ENCODE data around the gene IFT43. TPM values are rescaled to one million over a fixed set of nuclear protein-coding genes. Genes with fewer than 3 reads are reported as not detected.

The IFT43 gene
- total RNA-seq, 1 donor from 2014 or later, result 36.9 TPM

GRCh38 chr14:76090616-76091391 is 105.2 kb downstream of the IFT43 start:
- no peak for TF ChIP-seq CTCF (conservative IDR thresholded peaks at IDR 0.05)
- no peaks in the 10 kb centered on the region for H3K36me3 Mint-ChIP-seq
- H3K4me1 Mint-ChIP-seq (ENCODE audit: unreplicated experiment), result peaks cover 22% of the 10 kb centered on the region
- no peaks in the 10 kb centered on the region for H3K9me3 Mint-ChIP-seq
- no peak for DNase-seq (ENCODE audit: extremely low spot score, unreplicated experiment)
- H3K4me3 Mint-ChIP-seq, result no peak overlapping the region
- no peak overlapping the region for H3K27ac Mint-ChIP-seq
- peaks cover 12% of the 10 kb centered on the region for H3K27me3 Mint-ChIP-seq

GRCh38 chr14:76093077-76093476 is 107.5 kb downstream of the IFT43 start:
- no peak for TF ChIP-seq CTCF (conservative IDR thresholded peaks at IDR 0.05)
- no peak for DNase-seq (ENCODE audit: extremely low spot score, unreplicated experiment)
- H3K9me3 Mint-ChIP-seq, result no peaks in the 10 kb centered on the region
- H3K4me3 Mint-ChIP-seq, result no peak overlapping the region
- H3K27me3 Mint-ChIP-seq, result peaks cover 22% of the 10 kb centered on the region
- H3K36me3 Mint-ChIP-seq, result no peaks in the 10 kb centered on the region
- H3K4me1 Mint-ChIP-seq (ENCODE audit: unreplicated experiment), result peaks cover 17% of the 10 kb centered on the region
- H3K27ac Mint-ChIP-seq, result no peak overlapping the region

GRCh38 chr14:76096257-76096656 is 110.7 kb downstream of the IFT43 start:
- Mint-ChIP-seq H3K4me3 (no peak overlapping the region), H3K27me3 (peaks cover 19% of the 10 kb centered on the region), H3K9me3 (no peaks in the 10 kb centered on the region), H3K27ac (no peak overlapping the region), H3K36me3 (no peaks in the 10 kb centered on the region), H3K4me1 (ENCODE audit: unreplicated experiment) (peaks cover 15% of the 10 kb centered on the region)
- no peak for DNase-seq (ENCODE audit: extremely low spot score, unreplicated experiment)
- TF ChIP-seq CTCF (conservative IDR thresholded peaks at IDR 0.05), result no peak

GRCh38 chr14:76097547-76097946 is 112.0 kb downstream of the IFT43 start:
- Mint-ChIP-seq H3K27ac (no peak overlapping the region), H3K36me3 (no peaks in the 10 kb centered on the region), H3K27me3 (peaks cover 16% of the 10 kb centered on the region), H3K9me3 (no peaks in the 10 kb centered on the region), H3K4me3 (no peak overlapping the region), H3K4me1 (ENCODE audit: unreplicated experiment) (peaks cover 18% of the 10 kb centered on the region)
- no peak for TF ChIP-seq CTCF (conservative IDR thresholded peaks at IDR 0.05)
- DNase-seq (ENCODE audit: extremely low spot score, unreplicated experiment), result no peak

GRCh38 chr14:76098047-76098446 is 112.5 kb downstream of the IFT43 start:
- peaks cover 16% of the 10 kb centered on the region for H3K4me1 Mint-ChIP-seq (ENCODE audit: unreplicated experiment)
- no peak overlapping the region for H3K4me3 Mint-ChIP-seq
- no peaks in the 10 kb centered on the region for H3K36me3 Mint-ChIP-seq
- no peak for DNase-seq (ENCODE audit: extremely low spot score, unreplicated experiment)
- TF ChIP-seq CTCF (conservative IDR thresholded peaks at IDR 0.05), result no peak
- no peaks in the 10 kb centered on the region for H3K9me3 Mint-ChIP-seq
- peaks cover 16% of the 10 kb centered on the region for H3K27me3 Mint-ChIP-seq
- no peak overlapping the region for H3K27ac Mint-ChIP-seq

All from type B pancreatic cell (in vitro differentiated cells).